ENCODE data around the gene KCNQ2.

Gene KCNQ2

DNA sequence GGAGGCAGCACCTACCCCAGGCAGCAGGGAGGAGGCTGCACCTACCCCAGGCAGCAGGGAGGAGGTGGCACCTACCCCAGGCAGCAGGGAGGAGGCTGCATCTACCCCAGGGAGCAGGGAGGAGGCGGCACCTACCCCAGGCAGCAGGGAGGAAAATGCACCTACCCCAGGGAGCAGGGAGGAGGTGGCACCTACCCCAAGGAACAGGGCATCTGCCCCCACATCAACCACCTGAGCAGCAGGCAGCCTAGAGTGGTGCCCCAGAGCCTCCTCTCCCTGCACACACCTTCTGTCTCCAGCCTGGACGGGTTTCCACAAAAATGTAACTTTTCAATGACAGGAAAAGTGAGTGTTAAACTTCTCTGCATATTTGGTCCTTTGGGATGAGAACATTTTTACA, 10.2 kb downstream of the KCNQ2 start:
- H3K4me1 ChIP-seq (ENCODE audit: insufficient read depth, low read length, severe bottlenecking), result no peaks in the 10 kb centered on the region
- no peaks in the 10 kb centered on the region for H3K9me2 ChIP-seq (ENCODE audit: low read depth, low read length)
- TF ChIP-seq EZH2 (IDR thresholded peaks at IDR 0.05; ENCODE audit: borderline replicate concordance, low read length) (no peak), CTCF (IDR thresholded peaks at IDR 0.05; ENCODE audit: low read length) (no peak)
- H3K27ac ChIP-seq (ENCODE audit: low read depth, low read length, poor library complexity, severe bottlenecking), result no peak overlapping the region
- H3K27me3 ChIP-seq (ENCODE audit: insufficient read depth, low read length), result no peaks in the 10 kb centered on the region
- H4K20me1 ChIP-seq (ENCODE audit: insufficient read depth, low read length), result no peaks in the 10 kb centered on the region
- no peaks in the 10 kb centered on the region for H3F3A ChIP-seq (ENCODE audit: insufficient read depth, low read length)
- H3K9ac ChIP-seq (ENCODE audit: low read length), result no peak overlapping the region
- H2AFZ ChIP-seq (ENCODE audit: low read length), result no peak overlapping the region
- H3K36me3 ChIP-seq (ENCODE audit: insufficient read depth, low read length), result no peaks in the 10 kb centered on the region
- no peaks in the 10 kb centered on the region for H3K9me3 ChIP-seq (ENCODE audit: low read length)
- H3K4me3 ChIP-seq (ENCODE audit: low read depth, low read length, poor library complexity, severe bottlenecking), result no peak overlapping the region
- H3K79me2 ChIP-seq (ENCODE audit: insufficient read depth, low read length), result no peaks in the 10 kb centered on the region
- H3K4me2 ChIP-seq (ENCODE audit: low read length), result no peak overlapping the region

DNA sequence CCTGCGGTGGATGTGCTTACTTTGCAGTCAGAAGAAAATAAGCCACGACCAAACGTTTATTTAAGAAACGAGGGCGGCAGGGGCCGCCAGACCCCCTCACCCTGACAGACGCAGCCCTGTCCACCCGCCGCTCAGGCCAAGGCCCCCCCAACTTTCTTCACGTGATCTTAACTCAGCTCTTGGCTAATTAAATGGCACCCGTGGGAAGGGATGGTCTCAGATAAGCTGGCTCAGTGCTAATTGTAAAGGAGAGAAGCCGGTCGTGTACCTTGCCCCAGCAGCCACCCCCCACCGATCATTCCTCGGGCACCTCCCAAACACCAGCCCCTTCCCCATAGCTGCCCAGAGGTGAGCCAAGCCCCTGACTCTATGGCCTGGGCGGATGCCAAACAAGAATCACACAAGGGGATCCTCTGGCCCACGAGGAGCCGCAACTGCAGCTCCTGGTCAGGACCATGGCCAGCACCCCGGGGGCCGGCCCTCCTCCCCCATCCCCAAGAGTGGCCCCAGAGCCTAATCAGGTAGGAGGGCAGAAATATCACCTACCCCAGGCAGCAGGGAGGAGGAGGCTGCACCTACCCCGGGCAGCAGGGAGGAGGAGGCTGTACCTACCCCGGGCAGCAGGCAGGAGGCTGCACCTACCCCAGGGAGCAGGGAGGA, 11.2 kb downstream of the KCNQ2 start:
- Histone ChIP-seq H3K79me2 (ENCODE audit: insufficient read depth, low read length) (no peaks in the 10 kb centered on the region), H4K20me1 (ENCODE audit: insufficient read depth, low read length) (no peaks in the 10 kb centered on the region), H3K9me3 (ENCODE audit: low read length) (no peaks in the 10 kb centered on the region), H3K9me2 (ENCODE audit: low read depth, low read length) (no peaks in the 10 kb centered on the region), H3K4me3 (ENCODE audit: low read depth, low read length, poor library complexity, severe bottlenecking) (no peak overlapping the region), H3K27ac (ENCODE audit: low read depth, low read length, poor library complexity, severe bottlenecking) (no peak overlapping the region), H3K36me3 (ENCODE audit: insufficient read depth, low read length) (no peaks in the 10 kb centered on the region), H3K27me3 (ENCODE audit: insufficient read depth, low read length) (no peaks in the 10 kb centered on the region), H3K4me1 (ENCODE audit: insufficient read depth, low read length, severe bottlenecking) (no peaks in the 10 kb centered on the region), H3K4me2 (ENCODE audit: low read length) (no peak overlapping the region), H3F3A (ENCODE audit: insufficient read depth, low read length) (no peaks in the 10 kb centered on the region), H3K9ac (ENCODE audit: low read length) (no peak overlapping the region), H2AFZ (ENCODE audit: low read length) (no peak overlapping the region)
- TF ChIP-seq CTCF (IDR thresholded peaks at IDR 0.05; ENCODE audit: low read length) (no peak), EZH2 (IDR thresholded peaks at IDR 0.05; ENCODE audit: borderline replicate concordance, low read length) (no peak)

DNA sequence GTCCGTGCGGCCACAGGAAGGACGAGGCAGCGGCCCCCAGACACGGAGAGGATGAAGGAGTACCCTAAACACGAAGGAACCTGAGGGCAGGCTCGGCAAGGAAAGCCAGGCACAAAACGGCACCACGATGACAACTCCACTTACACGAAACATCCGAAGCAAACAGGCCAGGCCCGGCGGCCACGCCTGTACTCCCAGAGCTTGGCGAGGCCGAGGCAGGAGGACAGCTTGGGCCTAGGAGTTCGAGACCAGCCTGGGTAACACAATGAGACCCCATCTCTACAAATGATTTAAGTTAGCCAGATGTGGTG, 13.4 kb downstream of the KCNQ2 start:
- Histone ChIP-seq H3K79me2 (ENCODE audit: insufficient read depth, low read length) (no peaks in the 10 kb centered on the region), H3K27me3 (ENCODE audit: insufficient read depth, low read length) (0 out of 2 replicates have a peak, but pooled peaks cover 8% of the 10 kb centered on the region), H3K9me3 (ENCODE audit: low read length) (no peaks in the 10 kb centered on the region)

More for the DNA sequence above, 13.4 kb downstream of the KCNQ2 start:
- no peak overlapping the region for H3K4me3 ChIP-seq (ENCODE audit: low read depth, low read length, poor library complexity, severe bottlenecking)
- no peaks in the 10 kb centered on the region for H3F3A ChIP-seq (ENCODE audit: insufficient read depth, low read length)
- H3K36me3 ChIP-seq (ENCODE audit: insufficient read depth, low read length), result no peaks in the 10 kb centered on the region
- no peaks in the 10 kb centered on the region for H3K9me2 ChIP-seq (ENCODE audit: low read depth, low read length)
- H3K4me1 ChIP-seq (ENCODE audit: insufficient read depth, low read length, severe bottlenecking), result no peaks in the 10 kb centered on the region
- H3K27ac ChIP-seq (ENCODE audit: low read depth, low read length, poor library complexity, severe bottlenecking), result no peak overlapping the region
- no peak overlapping the region for H3K4me2 ChIP-seq (ENCODE audit: low read length)
- H4K20me1 ChIP-seq (ENCODE audit: insufficient read depth, low read length), result no peaks in the 10 kb centered on the region
- H2AFZ ChIP-seq (ENCODE audit: low read length), result no peak overlapping the region
- H3K9ac ChIP-seq (ENCODE audit: low read length), result no peak overlapping the region
- no peak for TF ChIP-seq EZH2 (IDR thresholded peaks at IDR 0.05; ENCODE audit: borderline replicate concordance, low read length)
- TF ChIP-seq CTCF (IDR thresholded peaks at IDR 0.05; ENCODE audit: low read length), result no peak
